Activated CD8-positive, alpha-beta memory T cell treated with anti-CD3 and anti-CD28 coated beads for 36 hours (primary cell): ENCODE data around the gene FAM89A. TPM values are rescaled to one million over a fixed set of nuclear protein-coding genes. Genes with fewer than 3 reads are reported as not detected.

Experiments
- CTCF ChIA-PET: fragments of 350-600 bp; sonication (Branson Sonifier 250); formaldehyde crosslinking; loops from one replicate; lab custom pipeline; 2021; ENCODE audit warnings: antibody characterized with exemption; lab: Charles Lee
- POLR2A ChIA-PET: fragments of 350-600 bp; sonication (Branson Sonifier 250); formaldehyde crosslinking; loops from one replicate; lab custom pipeline; 2021; ENCODE audit warnings: antibody characterized with exemption; lab: Charles Lee
- total RNA-seq, 2 experiments: library from RNA; stranded (reverse); gene quantifications; one replicate each; pipeline ENCODE4 v1.2.3, GENCODE V29; 2021

The FAM89A gene
- total RNA-seq, result 10 to 100 TPM; 14.3 to 15.7 TPM

DNA sequence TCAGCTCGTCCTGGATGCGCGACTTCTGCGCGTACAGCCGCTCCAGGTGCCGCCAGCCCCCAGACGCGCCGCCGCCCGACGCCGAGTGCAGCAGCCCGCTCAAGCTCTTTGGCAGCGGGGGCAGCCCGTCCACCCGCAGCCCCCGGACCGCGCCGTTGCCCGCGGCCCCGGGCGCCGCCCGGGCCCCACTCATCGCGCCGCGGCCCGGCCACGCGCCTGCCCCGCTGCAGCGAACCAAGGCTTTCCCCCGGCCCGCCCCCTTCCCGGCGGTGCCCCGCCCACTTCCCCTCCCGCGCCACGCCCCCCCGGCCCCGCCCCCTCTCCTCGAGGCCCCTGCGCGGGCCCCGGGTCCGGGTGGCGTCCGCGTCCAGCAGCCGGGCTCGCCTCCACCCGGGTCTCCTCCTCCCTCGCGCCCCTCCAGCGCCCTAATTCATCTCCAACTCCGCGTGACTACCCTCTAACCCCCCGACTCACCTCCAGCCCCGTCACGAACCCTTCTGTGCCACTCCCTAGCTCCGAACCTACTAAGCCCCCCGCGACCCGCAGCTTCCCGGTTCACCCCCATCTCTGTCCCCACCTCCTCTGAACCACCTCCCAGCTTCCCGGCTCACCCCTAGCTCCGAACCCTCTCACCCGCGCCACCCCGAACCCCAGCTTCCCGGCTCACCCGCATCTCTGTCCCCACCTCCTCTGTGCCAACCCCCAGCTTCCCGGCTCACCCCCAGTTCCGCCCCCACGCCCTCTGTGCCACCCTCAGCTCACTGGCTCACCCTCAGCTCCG, at the start of gene FAM89A:
TSS of gene FAM89A (minus strand) at position 236 of the 781 bp plus-strand sequence. CDS start at position 193, 43 bp downstream.
- CTCF ChIA-PET, result interaction anchor here (0.8 to 1.0 kb wide), 2 partner anchors 92 to 171 kb away, joined by 3 to 6 read pairs; no protein-coding TSS in a partner anchor

GRCh38 chr1:231084353-231084752, 44.3 kb upstream of the FAM89A start:
- CTCF ChIA-PET, result interaction anchor here (0.8 kb wide), 1 partner anchor 71 kb away, joined by 3 read pairs; no protein-coding TSS in a partner anchor

More for the DNA sequence above, at the start of gene FAM89A:
- POLR2A ChIA-PET, result interaction anchor here (0.6 to 1.8 kb wide), 4 partner anchors 27 to 199 kb away, joined by 3 to 5 read pairs (median 3); partner anchors contain the start of genes ARV1 and TTC13

GRCh38 chr1:231079163-231079562, 39.1 kb upstream of the FAM89A start:
- POLR2A ChIA-PET, result no interaction called here

More at GRCh38 chr1:231084353-231084752, 44.3 kb upstream of the FAM89A start:
- POLR2A ChIA-PET, result no interaction called here

DNA sequence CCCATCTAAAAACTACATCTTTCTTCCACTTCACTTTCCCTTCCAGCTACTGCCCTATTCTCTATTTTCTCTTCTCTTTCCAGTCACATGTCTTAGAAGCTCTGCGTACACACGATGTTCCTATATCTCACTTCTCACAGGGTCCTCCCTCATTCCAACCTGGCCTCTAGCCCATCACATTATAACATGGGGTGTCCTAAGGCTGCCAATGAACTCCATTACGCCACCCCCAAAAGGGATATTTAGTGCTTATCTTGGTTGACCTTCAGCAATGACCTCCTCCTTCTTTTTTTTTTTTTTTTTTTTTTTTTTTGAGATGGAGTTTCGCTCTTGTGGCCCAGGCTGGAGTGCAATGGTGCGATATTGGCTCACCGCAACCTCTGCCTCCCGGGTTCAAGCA, 38.2 kb upstream of the FAM89A start:
- POLR2A ChIA-PET, result no interaction called here

More at GRCh38 chr1:231079163-231079562, 39.1 kb upstream of the FAM89A start:
- CTCF ChIA-PET, result no interaction called here

DNA sequence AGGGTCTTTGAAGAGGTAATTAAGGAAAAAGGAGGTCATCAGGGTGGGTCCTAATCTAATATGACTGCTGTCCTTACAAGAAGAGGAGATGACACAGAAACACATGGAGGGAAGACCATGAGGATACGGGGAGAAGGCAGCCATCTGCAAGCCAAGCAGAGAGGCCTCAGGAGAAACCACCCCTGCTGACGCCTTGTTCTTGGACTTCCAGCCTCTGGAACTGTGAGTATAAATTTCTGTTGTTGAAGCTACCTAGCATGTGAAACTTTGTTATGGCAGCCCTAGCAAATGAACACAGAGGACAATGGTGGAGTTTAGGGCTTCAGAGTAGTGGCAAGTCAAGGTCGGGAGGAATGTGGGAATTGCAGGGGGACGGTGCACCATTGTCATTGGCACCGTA, 36.7 kb upstream of the FAM89A start:
- CTCF ChIA-PET, result no interaction called here
- POLR2A ChIA-PET, result no interaction called here

More for the DNA sequence above, 38.2 kb upstream of the FAM89A start:
- CTCF ChIA-PET, result no interaction called here

- ChIA-PET POLR2A (no interaction called here), CTCF (no interaction called here)
Measured at GRCh38 chr1:231075497-231075896, 35.4 kb upstream of the FAM89A start.

DNA sequence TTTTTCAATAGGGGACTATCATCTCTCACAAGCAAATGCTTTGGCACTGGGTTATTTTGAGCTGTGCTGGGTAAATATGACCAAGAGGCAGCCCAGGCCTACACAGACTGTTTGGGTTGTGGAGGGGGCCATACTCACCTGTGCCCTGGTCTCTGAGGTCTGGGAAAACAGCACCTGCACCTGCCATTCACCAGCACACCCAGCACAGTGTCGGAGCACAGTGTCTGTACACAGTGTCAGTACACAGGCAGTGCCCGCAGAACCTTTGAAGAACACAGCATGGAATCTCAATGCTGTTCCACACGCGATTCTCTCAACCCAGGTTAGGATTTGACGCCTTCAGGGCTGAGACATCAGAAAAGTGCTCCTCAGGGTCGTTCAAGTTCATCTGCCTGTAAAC, 35.0 kb upstream of the FAM89A start:
- POLR2A ChIA-PET, result no interaction called here

GRCh38 chr1:231074046-231074445, 34.0 kb upstream of the FAM89A start:
- ChIA-PET CTCF (no interaction called here), POLR2A (no interaction called here)

More for the DNA sequence above, 35.0 kb upstream of the FAM89A start:
- CTCF ChIA-PET, result interaction anchor here (0.5 kb wide), 1 partner anchor 15 kb away, joined by 3 read pairs; no protein-coding TSS in a partner anchor

DNA sequence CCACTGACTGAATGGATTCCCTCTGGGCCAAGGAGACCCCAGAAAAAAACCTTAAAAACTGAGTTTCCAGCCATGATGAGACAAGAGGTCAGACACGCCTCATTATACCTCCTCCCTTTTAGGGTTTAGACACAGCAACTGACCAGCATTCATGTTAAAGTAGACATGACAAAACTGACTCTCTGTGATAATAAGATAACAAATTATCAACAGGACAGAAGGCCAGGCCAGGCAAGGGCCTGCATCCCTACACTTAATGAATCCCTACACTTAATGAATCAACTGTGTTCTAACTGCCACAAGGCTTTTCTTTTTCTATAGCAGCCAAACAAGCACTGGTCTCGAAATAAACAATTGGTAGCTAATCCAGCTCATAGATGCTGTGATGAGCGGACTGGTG, 33.3 kb upstream of the FAM89A start:
- CTCF ChIA-PET, result no interaction called here
- POLR2A ChIA-PET, result no interaction called here

DNA sequence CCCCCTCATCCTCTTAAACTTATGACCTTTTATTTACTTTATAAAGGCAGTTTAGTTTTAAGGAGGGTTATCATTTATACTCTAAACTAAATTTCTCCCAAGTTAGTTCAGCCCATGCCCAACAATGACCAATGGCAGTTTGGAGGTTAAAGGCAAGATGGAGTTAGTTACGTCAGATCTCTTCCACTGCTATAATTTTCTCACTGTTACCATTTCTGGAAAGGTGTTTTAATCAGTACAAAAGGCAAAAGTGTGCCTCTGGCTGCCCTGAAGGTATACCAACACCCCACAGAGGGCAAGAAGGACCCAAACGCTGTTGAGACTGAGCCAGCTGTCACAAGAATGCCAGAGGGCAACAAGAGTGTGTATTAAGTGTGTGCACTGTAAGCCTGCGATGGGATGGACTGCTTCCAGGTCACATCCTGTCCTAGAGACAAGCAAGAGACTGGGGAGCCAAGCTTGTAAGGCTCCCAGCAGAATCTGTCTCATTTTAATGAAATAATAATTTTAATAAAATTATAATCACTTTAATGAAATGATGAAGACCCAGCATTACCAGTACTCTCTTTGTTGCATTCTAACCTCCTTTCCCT, 32.5 kb upstream of the FAM89A start:
- ChIA-PET POLR2A (interaction anchor here (0.6 kb wide), 1 partner anchor 32 kb away, joined by 3 read pairs; no protein-coding TSS in a partner anchor), CTCF (no interaction called here)

GRCh38 chr1:231072041-231072440, 32.0 kb upstream of the FAM89A start:
- POLR2A ChIA-PET, result interaction anchor here (0.6 kb wide), 1 partner anchor 31 kb away, joined by 3 read pairs; no protein-coding TSS in a partner anchor

GRCh38 chr1:231070758-231071444, 30.8 kb upstream of the FAM89A start:
- ChIA-PET POLR2A (no interaction called here), CTCF (interaction anchor here (0.7 kb wide), 1 partner anchor 293 kb away, joined by 3 read pairs; no protein-coding TSS in a partner anchor)

More at GRCh38 chr1:231072041-231072440, 32.0 kb upstream of the FAM89A start:
- CTCF ChIA-PET, result no interaction called here

DNA sequence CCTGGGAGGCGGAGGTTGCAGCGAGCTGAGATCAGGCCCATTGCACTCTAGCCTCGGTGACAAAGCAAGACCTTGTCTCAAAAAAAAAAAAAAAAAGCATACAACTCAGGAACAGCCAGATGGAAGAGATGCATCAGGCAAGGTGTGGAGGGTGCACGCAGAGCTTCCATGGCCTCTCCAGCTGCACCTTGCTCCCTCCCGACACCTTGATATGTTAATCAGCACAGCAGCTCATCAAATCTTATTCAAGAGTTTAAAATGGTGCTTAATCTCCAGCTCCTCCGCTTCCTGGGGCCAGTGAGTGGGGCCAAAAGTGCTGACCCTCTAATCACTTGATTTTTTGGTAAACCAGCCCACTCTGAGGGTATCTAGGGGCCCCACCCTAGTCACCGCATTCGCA, 29.3 kb upstream of the FAM89A start:
- CTCF ChIA-PET, result interaction anchor here (0.9 kb wide), 1 partner anchor 33 kb away, joined by 4 read pairs; no protein-coding TSS in a partner anchor
- POLR2A ChIA-PET, result no interaction called here

GRCh38 chr1:231068762-231069161, 28.7 kb upstream of the FAM89A start:
- ChIA-PET POLR2A (no interaction called here), CTCF (interaction anchor here (0.9 kb wide), 1 partner anchor 32 kb away, joined by 4 read pairs; no protein-coding TSS in a partner anchor)

GRCh38 chr1:231065510-231066241, 25.6 kb upstream of the FAM89A start:
- POLR2A ChIA-PET, result no interaction called here
- CTCF ChIA-PET, result interaction anchor here (1.0 kb wide), 1 partner anchor 25 kb away, joined by 3 read pairs; no protein-coding TSS in a partner anchor

DNA sequence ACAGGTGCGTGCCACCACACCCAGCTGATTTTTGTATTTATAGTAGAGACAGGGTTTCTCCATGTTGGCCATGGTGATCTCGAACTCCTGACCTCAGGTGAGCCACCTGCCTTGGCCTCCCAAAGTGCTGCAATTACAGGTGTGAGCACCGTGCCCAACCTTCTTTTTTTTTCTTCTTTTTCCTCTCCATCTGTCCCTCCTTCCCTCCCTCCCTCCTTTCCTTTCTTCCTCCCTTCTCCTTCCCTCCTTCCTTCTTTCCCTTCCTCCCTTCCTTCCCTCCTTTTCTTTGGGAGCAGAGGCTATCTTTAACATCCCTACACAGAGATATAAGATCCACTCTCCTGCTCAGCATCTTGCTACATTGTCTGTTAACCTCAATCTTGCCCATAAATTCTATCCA, 24.4 kb upstream of the FAM89A start:
- ChIA-PET POLR2A (no interaction called here), CTCF (interaction anchor here (1.0 kb wide), 1 partner anchor 27 kb away, joined by 3 read pairs; no protein-coding TSS in a partner anchor)

- ChIA-PET POLR2A (no interaction called here), CTCF (no interaction called here)
Measured at GRCh38 chr1:231063331-231063730, 23.3 kb upstream of the FAM89A start.

DNA sequence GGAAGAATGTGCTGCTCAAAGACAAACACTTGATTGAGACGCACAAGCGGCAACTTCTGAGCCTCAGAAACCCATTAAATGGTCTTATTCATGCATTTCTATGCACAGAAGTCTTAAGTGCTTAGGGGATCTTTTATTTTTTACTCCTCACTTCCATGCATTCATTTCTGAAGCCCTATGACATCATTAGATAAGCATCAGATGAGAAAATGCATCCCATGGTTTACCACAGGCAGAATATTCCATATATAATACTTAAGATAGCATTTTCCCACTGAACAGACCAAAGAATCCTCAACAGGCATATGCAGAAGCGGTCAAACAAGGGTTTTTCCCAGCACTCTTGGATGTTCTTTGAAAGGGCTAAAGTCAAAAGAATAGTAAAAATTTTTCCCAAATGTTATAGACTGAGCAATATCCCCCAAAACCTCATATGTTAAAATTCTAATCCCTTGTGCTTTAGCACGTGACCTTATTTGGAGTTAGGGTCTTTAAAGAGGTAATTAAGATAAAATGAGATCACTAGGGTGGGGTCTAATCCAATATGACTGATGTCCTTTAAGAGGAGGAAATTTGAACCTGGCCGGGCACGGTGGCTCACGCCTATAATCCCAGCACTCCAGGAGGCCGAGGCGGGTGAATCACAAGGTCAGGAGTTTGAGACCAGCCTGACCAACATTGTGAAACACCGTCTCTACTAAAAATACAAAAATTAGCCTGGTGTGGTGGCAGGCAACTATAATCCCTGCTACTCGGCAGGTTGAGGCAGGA, 22.6 kb upstream of the FAM89A start:
- ChIA-PET CTCF (no interaction called here), POLR2A (no interaction called here)
